Measurements from ENCODE around the gene SEMA4C. TPM values are rescaled to one million over a fixed set of nuclear protein-coding genes. Genes with fewer than 3 reads are reported as not detected.
A peak's percentile ranks its signal among the peaks of the same experiment; 100 is the strongest.
"Not testable (repeated sequence)": the region's sequence is repeated elsewhere in the genome, so short reads cannot be mapped to it uniquely, and the experiment has no call there.

Gene SEMA4C
- total RNA-seq, 1 experiment from 2014 or later, result 118 TPM

GRCh38 chr2:96897491-96898134 lies 27.7 kb upstream of the SEMA4C start:
- DNase-seq (ENCODE audit: low read depth), result no peak

GRCh38 chr2:96895746-96896651 lies 26.1 kb upstream of the SEMA4C start:
- peak; percentile 89 for DNase-seq (ENCODE audit: low read depth)

- no peak for DNase-seq (ENCODE audit: low read depth)
These were observed 25.3 kb upstream of the SEMA4C start for GRCh38 chr2:96895032-96895745.

DNA sequence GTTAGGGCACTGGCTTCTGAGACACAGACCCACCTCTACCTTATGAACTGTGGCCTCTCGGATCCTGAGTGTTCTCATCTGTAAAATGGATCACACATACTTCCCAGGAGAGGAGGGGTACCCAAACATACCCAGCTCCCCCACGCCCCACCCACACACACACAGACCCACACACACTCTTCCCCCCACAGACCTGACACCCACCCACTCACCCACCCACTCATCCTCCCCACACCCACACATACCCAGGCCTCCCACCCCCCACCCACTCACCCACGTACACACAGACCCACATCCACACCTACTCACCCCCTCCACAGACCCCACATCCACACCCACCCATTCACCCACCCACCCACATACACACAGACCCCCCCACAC lies 24.3 kb upstream of the SEMA4C start:
- DNase-seq (ENCODE audit: low read depth), result no peak

DNA sequence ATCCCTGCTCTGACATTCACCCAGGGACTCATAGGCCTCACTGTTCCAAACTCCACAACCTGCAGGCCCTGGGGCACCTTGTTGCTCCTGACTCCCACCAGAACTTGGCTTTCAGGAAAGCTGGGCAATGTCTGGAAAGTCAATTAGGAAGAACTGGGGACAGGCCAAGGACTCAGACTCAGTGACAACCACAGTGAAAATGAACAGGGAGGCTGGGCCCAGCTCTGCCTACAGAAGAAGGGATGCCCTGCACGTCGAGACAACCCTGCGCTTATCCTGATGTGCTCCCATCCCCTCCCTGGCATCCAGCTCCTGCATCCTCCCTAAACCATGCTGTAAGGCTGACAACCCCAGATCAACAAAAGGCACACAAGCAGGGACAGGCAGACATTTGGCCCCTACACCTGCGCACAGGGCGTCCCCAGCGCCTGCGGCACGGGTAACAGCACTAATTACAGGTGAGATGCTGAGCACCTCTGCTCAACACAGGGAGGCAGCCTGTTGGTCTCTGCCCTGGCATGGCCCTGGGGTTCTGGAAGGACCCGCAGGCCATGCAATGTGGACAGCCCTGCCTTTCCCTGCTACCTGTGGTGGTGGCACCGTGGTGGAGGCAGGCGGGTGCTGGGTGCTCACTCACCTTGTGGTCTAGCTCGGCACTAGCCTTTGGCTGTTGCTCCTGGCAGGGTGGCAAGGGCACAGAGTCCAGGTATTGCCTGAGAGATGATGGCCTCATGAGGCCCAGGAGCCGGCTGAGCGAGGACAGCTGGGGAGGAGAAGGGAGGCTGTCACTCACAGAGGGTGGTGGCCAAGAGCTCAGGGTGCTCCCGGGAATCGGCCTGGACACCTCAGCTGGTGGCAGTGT lies 23.6 kb upstream of the SEMA4C start:
- DNase-seq (ENCODE audit: low read depth), result no peak

GRCh38 chr2:96891591-96892333 lies 21.9 kb upstream of the SEMA4C start:
- DNase-seq (ENCODE audit: low read depth), result no peak

DNA sequence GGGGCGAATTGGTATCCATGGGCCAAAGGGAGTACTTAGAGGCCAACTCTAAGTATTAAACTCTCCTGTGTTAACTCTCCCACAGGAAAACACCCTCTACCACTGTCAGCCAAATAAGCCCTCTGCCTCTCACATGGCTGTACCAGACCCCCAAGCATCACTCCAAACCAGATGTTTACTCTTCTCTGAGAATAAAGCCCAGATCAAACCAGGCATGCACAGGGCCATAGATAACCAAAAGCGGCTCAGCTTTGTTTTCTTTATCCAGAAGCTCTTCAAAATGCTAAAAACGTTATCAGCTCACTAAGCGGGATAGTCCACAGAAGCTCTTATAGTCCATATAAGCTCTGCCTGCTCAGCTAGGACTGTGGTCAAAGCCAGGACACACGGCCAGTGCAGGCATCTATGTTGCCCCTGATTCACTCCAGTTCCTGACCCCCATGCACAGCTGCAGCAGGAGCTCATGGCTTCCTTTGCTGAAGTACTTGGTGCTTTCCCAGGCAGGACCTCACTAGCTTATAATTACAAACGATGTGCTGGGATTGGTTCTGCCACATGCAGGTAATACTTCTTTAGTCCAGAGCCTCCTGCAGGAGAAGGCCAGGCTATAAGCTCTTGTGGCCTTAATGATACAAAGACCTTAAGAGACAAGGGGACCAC lies 21.0 kb upstream of the SEMA4C start:
- DNase-seq (ENCODE audit: low read depth), result no peak

- DNase-seq (ENCODE audit: low read depth), result no peak
These were observed 20.4 kb upstream of the SEMA4C start for GRCh38 chr2:96890252-96890651.

DNA sequence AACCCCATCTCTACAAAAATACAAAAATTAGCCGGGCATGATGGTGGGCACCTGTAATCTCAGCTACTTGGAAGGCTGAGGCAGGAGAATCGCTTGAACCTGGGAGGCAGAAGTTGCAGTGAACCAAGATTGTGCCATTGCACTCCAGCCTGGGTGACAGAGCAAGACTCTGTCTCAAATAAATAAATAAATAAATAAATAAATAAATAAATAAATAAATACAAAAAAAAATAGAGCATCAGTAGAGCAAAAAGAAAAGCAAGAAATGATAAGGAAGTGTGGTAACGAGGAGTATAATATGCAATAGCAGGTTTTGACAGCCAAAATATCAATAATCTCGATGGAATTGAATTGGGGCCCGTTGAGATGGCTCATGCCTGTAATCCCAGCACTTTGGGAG lies 19.6 kb upstream of the SEMA4C start:
- not testable (repeated sequence) for DNase-seq (ENCODE audit: low read depth)

DNA sequence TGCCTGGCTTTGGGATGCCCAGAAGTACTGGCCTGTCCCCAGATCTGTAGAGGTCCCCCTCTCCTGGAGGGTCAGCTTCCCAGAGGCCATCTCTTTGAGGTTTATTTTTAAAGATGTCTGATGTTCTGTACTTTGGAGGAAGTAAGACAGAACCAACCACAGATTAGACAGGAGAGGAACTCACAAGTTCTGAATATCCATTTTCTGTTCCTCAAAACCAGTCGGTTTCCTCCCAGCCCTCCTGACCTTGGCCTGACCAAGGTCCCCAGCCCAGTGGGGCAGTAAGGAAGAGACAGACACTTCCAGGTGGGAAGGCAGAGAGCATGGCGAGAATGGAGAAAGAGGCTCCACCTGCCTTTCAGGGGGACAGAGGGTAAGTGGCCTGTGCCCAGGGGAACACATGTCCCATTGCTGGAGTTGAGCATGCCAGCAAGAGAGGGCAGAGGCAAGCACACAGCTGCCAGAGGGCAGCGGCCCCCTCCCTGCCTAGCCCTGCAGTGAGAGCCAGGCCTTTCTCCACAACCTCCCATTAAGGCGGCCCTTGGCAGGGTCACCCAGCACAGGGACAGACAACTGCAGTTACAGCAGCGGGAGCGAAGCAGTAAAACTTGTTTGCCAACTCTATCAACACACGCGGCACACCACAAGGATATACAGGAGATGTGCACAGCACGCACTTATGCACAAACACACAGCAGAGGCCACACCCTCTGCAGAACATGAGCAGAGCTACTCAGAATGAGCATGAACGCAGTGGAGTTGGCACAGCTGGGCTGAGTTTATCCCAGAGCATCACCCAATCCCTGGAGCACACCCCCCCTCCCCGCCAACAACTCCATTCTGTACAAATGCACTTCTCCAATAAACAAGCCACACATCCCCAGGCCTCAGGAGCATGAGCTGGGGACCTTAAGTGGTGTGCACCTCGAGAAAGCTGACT lies 18.5 kb upstream of the SEMA4C start:
- DNase-seq (ENCODE audit: low read depth), result no peak

GRCh38 chr2:96887493-96888012 lies 17.7 kb upstream of the SEMA4C start:
- no peak for DNase-seq (ENCODE audit: low read depth)

- DNase-seq (ENCODE audit: low read depth), result no peak
These were observed 15.8 kb upstream of the SEMA4C start for GRCh38 chr2:96885432-96886347.

GRCh38 chr2:96884299-96885094 lies 14.6 kb upstream of the SEMA4C start:
- DNase-seq (ENCODE audit: low read depth), result no peak

DNA sequence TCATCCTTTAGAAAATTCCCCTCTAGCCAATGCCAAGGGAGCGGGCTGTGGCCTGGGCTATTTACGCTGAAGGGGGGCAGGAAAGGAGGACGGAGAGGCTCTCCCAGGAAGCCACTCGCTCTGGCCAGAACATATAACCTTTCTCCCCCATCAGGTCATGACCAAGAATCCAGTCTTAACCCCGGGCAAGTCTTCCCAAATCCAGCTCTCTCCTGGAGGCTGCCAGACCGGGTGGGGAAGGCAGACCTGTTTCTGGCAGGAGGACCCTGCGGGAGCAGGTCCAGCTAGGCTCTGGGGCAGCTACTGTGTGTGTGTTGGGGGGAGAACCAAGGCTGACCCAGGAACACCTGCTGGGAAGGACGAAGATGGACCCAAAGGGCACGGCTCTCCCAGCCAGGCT lies 13.4 kb upstream of the SEMA4C start:
- no peak for DNase-seq (ENCODE audit: low read depth)

DNA sequence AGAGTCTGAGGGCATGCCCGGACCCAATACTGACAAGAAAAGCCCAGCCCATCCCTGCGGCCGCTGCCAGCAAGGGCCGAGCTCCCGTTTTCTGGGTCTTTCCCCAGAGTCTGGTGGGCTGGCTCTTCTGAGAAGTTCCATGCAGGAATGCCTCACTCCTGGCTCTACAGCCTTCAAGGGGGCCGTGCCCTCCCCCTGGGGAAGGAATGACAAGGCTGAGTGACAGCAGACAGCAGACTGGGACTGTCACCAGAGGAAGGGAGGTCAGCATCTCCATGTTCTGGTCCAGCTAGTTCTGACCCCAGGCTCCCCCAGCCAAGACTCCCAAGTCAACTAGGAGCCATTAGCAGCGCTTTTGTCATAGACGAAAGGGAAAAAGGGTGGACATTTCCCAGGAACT lies 13.0 kb upstream of the SEMA4C start:
- DNase-seq (ENCODE audit: low read depth), result no peak

DNA sequence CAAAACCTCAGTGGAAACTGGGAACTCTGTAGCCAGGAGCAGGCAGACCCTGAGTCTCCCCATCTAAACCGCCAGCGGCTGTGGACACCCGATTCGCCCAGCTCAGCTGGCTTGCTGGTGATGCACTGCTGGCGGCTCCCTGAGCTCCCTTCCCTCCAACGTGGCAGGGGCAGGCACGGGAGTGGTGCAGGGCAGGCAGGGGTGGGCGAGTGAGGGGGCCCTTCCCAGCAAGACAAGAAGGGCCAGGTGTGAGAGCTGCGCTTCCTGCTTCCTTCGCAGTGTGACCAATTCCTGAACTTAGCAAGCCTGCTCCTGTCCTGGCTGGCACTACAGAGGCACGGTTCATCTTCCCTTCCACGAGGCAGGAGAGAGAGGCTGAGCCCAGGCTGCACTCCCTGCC lies 12.3 kb upstream of the SEMA4C start:
- no peak for DNase-seq (ENCODE audit: low read depth)

Measured in LHCN-M2 (cell line).